Memory B cell (primary cell): Measurements from ENCODE around the gene NECTIN1.

Experiments
- ATAC-seq: fragments of 150-1000 bp; cut with Tn5 transposase; 2 replicates; pipeline ENCODE4 v1.10.0; 2021; ENCODE audit warnings: low read depth, mild to moderate bottlenecking, moderate library complexity
- DNase-seq, 2 donors: peaks; one replicate each; pipeline ENCODE4 v3.0.0; 2022; ENCODE audit warnings: low spot score in 2 of 2
- H3K27ac Mint-ChIP-seq: one replicate; pipeline ENCODE4 v1.8.0; 2022; ENCODE audit warnings: mild to moderate bottlenecking, moderate library complexity, mixed read lengths
- H3K27me3 Mint-ChIP-seq: one replicate; pipeline ENCODE4 v1.8.0; 2022; ENCODE audit warnings: mixed read lengths
- H3K36me3 Mint-ChIP-seq: one replicate; pipeline ENCODE4 v1.8.0; 2022; ENCODE audit warnings: mild to moderate bottlenecking, mixed read lengths
- H3K4me1 Mint-ChIP-seq: one replicate; pipeline ENCODE4 v1.8.0; 2022; ENCODE audit warnings: mixed read lengths
- H3K4me3 Mint-ChIP-seq: one replicate; pipeline ENCODE4 v1.8.0; 2022; ENCODE audit warnings: mild to moderate bottlenecking, moderate library complexity, mixed read lengths
- H3K9me3 Mint-ChIP-seq: one replicate; pipeline ENCODE4 v1.8.0; 2022; ENCODE audit warnings: mixed read lengths

The NECTIN1 gene

DNA sequence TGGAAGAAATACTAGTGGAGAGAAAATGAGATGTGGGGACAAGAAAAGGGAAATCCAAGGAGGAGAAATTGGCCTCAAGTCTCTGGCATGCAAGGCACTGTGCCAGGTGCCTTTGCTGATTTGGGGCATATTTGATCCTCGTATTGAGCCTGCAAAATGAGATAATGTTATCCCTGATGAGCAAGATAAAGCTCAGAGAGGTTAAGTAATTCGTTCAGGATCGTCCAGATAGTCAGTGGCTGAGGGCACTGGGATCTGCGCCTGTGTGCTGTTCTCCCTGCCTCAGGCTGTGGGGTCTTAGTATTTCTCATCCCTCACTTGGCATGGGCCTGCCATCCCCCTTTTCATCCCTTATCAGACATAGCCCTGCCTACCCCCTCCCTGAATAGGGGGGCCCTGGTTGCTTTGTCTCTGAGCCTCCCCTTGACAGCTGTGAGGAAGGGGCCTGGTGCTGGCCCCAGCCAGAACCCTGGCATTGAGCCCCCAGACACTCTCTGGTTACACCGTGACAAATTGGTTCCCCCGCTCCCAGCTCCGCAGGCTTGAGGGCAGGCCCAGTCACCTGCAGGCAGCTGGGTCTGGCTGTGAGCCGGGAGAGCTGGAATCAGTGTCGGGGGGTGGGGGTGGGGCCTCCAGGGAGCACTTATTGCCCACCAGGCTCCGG is 85.7 kb downstream of the NECTIN1 start:
- DNase-seq (no peak), ATAC-seq (no peak)
- Mint-ChIP-seq H3K27ac (no peak overlapping the region), H3K27me3 (peaks cover 8% of the 10 kb centered on the region), H3K4me1 (no peaks in the 10 kb centered on the region), H3K36me3 (no peaks in the 10 kb centered on the region), H3K4me3 (no peak overlapping the region), H3K9me3 (peaks cover 3% of the 10 kb centered on the region)

DNA sequence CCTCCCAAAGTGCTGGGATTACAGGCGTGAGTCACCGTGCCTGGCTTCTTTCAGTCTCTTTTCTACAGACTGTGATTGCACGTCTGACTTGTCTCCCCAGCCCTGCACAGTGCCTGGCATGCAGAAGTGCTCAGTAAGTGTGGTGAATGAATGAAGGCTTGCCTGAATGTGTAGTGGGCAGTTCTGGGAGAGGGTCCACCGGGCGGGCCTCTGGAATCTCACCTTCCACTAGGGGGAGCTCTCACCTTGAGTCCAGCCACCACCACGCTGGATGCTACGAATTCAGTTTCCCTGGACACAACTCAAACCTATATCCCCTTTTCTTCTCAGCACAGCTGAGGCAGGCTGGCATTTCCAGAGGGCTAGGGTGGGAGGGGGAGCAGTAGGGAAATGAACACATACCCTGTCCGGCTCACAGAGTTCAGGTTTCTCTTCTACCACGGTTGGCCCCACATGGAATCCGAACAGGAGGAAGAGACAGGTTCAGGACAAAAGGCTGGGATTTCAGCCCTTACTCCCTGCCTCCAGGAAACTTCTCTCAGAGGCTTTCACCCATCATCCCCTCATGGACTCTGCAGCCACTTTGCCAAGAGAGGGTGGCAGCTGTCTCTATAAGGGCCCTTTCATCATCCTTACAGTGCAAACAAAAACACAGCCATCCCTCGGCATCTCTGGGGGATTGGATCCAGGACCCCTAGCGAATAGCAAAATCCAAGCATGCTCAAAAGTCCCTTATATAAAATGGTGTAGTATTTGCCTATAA is 86.8 kb downstream of the NECTIN1 start:
- DNase-seq (no peak), ATAC-seq (no peak)
- Mint-ChIP-seq H3K4me1 (no peaks in the 10 kb centered on the region), H3K27me3 (peaks cover 8% of the 10 kb centered on the region), H3K36me3 (no peaks in the 10 kb centered on the region), H3K4me3 (no peak overlapping the region), H3K9me3 (no peaks in the 10 kb centered on the region), H3K27ac (no peak overlapping the region)

DNA sequence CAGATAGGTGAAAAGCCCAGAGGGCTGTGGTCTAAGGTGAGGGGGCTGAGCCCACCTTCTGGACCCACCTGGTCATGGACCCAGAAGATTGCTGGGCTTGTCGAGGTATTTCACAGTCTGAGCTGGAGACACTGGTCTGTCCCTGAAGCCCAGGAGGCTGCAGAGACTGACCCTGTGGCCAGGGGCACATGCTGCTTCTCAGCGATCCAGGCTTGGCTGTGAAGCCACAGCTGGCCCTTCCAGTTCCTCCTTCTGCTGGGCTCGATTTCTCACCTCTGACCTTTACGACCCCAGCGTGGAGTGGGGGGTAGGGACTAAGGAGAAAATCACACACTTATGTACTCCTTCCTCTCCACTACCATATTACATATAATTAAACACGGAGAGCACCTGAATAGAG is 88.5 kb downstream of the NECTIN1 start:
- DNase-seq = no peak
- Mint-ChIP-seq H3K36me3 (no peaks in the 10 kb centered on the region), H3K9me3 (no peaks in the 10 kb centered on the region), H3K27ac (no peak overlapping the region), H3K4me3 (no peak overlapping the region), H3K4me1 (no peaks in the 10 kb centered on the region), H3K27me3 (peaks cover 10% of the 10 kb centered on the region)
- ATAC-seq = no peak

- ATAC-seq = no peak
- Mint-ChIP-seq H3K4me1 (no peaks in the 10 kb centered on the region), H3K9me3 (no peaks in the 10 kb centered on the region), H3K36me3 (no peaks in the 10 kb centered on the region), H3K27me3 (peaks cover 10% of the 10 kb centered on the region), H3K27ac (no peak overlapping the region), H3K4me3 (no peak overlapping the region)
- DNase-seq = no peak
Measured at GRCh38 chr11:119639642-119640205, 89.3 kb downstream of the NECTIN1 start.

DNA sequence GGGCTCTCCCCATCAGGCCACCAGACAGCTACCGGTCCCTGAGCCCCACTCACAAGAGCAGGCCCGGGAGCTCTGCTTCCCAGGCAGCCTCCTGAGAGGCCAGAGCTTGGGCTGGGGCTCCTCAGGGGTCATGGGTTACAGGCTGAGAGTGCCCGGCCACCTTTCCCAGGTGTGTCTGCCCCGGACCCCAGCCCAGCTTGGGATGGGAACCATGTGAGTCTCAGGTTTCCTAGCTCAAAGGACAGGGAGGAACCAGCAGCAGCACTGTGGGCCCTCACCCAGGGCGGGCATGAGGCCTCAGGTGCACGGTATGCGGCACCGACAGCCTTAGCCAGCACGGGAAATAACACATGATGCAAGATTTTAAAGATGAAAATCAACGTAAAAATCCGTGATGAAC is 90.1 kb downstream of the NECTIN1 start:
- Mint-ChIP-seq H3K9me3 (no peaks in the 10 kb centered on the region), H3K4me3 (no peak overlapping the region), H3K27ac (no peak overlapping the region), H3K4me1 (no peaks in the 10 kb centered on the region), H3K36me3 (no peaks in the 10 kb centered on the region), H3K27me3 (peaks cover 9% of the 10 kb centered on the region)
- ATAC-seq (no peak), DNase-seq (no peak)

- Mint-ChIP-seq H3K27me3 (peaks cover 9% of the 10 kb centered on the region), H3K36me3 (no peaks in the 10 kb centered on the region), H3K4me3 (no peak overlapping the region), H3K4me1 (no peaks in the 10 kb centered on the region), H3K27ac (no peak overlapping the region), H3K9me3 (no peaks in the 10 kb centered on the region)
- ATAC-seq (no peak), DNase-seq (no peak)
Measured at GRCh38 chr11:119637481-119637880, 91.5 kb downstream of the NECTIN1 start.

GRCh38 chr11:119635776-119636175 is 93.2 kb downstream of the NECTIN1 start:
- no peaks in the 10 kb centered on the region for H3K9me3 Mint-ChIP-seq
- H3K4me3 Mint-ChIP-seq = no peak overlapping the region
- ATAC-seq = no peak
- H3K4me1 Mint-ChIP-seq = no peaks in the 10 kb centered on the region
- no peak for DNase-seq
- no peak overlapping the region for H3K27ac Mint-ChIP-seq
- H3K36me3 Mint-ChIP-seq = no peaks in the 10 kb centered on the region
- H3K27me3 Mint-ChIP-seq = peaks cover 7% of the 10 kb centered on the region

DNA sequence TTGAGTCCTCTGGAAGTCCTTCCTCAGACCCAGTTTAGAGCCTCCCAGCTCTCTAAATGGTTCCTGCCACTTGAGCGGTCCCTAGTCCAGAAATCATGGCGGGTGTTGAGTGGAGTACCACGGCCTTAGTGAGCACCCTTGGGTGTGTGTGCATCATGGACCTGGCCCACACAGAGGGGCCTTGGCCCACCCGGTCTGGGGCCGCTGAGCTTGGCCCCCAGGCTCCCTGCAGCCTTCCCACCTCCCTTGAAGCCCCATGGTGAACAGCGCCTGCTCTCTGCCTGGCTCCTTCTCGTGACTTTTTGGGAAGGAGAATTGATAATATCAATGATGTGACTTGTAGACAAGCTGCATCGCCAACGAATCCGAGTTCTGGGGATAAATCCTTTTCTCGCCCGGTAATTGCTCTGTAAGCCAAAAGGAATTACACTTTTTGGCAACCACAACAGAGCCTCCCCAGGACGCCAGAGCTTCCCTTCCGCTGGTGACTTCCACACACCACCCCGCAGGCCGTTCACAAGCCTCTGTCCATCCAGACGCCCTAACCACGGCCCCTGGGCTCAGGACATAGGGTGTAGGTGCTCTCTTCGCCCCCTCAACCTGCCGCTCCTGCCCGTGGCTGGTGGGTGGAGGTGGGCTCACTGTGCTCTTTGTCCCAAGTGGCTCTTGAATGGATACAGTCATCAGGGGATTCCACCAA is 93.8 kb downstream of the NECTIN1 start:
- Mint-ChIP-seq H3K36me3 (no peaks in the 10 kb centered on the region), H3K27ac (no peak overlapping the region), H3K9me3 (no peaks in the 10 kb centered on the region), H3K4me3 (no peak overlapping the region), H3K27me3 (peaks cover 7% of the 10 kb centered on the region), H3K4me1 (no peaks in the 10 kb centered on the region)
- DNase-seq (no peak), ATAC-seq (no peak)

- ATAC-seq (no peak), DNase-seq (no peak)
- Mint-ChIP-seq H3K4me1 (no peaks in the 10 kb centered on the region), H3K9me3 (no peaks in the 10 kb centered on the region), H3K4me3 (no peak overlapping the region), H3K27me3 (peaks cover 7% of the 10 kb centered on the region), H3K36me3 (no peaks in the 10 kb centered on the region), H3K27ac (no peak overlapping the region)
Measured at GRCh38 chr11:119634301-119634700, 94.7 kb downstream of the NECTIN1 start.

- no peak for DNase-seq
- no peaks in the 10 kb centered on the region for H3K9me3 Mint-ChIP-seq
- H3K4me1 Mint-ChIP-seq = no peaks in the 10 kb centered on the region
- no peak overlapping the region for H3K27ac Mint-ChIP-seq
- H3K36me3 Mint-ChIP-seq = no peaks in the 10 kb centered on the region
- ATAC-seq = no peak
- no peak overlapping the region for H3K4me3 Mint-ChIP-seq
- H3K27me3 Mint-ChIP-seq = peaks cover 25% of the 10 kb centered on the region
Measured at GRCh38 chr11:119629834-119630624, 99.0 kb downstream of the NECTIN1 start.

DNA sequence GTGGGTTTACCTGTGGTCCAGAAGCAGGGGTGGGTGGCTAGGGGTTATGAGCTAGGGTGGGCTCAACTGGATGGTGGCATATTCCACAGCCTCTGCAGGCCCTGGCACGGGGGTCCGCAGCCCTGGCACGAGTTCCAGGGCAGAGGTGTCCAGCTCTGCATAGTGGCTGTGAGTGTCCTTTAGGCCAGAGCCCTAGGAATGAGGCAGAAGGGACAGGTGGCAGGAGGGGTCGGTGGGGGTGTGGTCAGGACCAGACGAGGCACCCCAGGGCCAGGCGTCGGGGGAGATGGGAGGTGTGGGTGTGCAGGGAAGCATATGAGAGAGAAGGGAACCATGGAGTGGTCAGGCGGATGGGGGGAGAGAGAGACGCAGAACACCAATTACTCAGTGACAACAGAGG is 99.9 kb downstream of the NECTIN1 start:
- Mint-ChIP-seq H3K4me3 (no peak overlapping the region), H3K4me1 (no peaks in the 10 kb centered on the region), H3K27me3 (peaks cover 28% of the 10 kb centered on the region), H3K27ac (no peak overlapping the region), H3K9me3 (no peaks in the 10 kb centered on the region), H3K36me3 (no peaks in the 10 kb centered on the region)
- DNase-seq (no peak), ATAC-seq (no peak)

GRCh38 chr11:119627286-119627685 is 101.7 kb downstream of the NECTIN1 start:
- ATAC-seq (no peak), DNase-seq (no peak)
- no peaks in the 10 kb centered on the region for H3K9me3 Mint-ChIP-seq
- peaks cover 37% of the 10 kb centered on the region for H3K27me3 Mint-ChIP-seq
- no peaks in the 10 kb centered on the region for H3K4me1 Mint-ChIP-seq
- H3K36me3 Mint-ChIP-seq = no peaks in the 10 kb centered on the region
- no peak overlapping the region for H3K27ac Mint-ChIP-seq
- no peak overlapping the region for H3K4me3 Mint-ChIP-seq

DNA sequence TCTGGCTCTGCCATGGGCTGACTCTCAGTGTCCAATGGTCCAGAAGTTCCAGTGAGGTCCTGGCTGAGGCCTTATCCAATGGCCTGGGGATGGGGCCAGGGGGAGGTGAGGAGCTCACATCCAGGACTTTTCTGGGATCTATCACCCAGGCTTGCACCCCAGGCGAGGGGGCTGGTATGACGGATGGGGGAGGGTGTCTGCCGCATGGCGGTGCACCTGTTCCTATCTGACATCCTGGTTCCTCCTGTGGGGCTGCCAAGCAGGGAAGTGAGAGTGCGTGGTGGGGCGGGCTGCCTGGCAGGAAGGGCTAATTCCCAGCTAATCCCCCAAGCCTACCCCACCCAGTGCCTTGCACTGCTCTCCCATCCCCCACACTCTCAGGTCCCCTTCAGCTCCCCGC is 102.1 kb downstream of the NECTIN1 start:
- peaks cover 37% of the 10 kb centered on the region for H3K27me3 Mint-ChIP-seq
- H3K9me3 Mint-ChIP-seq = no peaks in the 10 kb centered on the region
- DNase-seq = no peak
- no peaks in the 10 kb centered on the region for H3K4me1 Mint-ChIP-seq
- no peak for ATAC-seq
- H3K4me3 Mint-ChIP-seq = no peak overlapping the region
- H3K36me3 Mint-ChIP-seq = no peaks in the 10 kb centered on the region
- no peak overlapping the region for H3K27ac Mint-ChIP-seq
